ENCODE measurements around the gene ABCF3.

ABCF3 gene

GRCh38 chr3:184230603-184231528 is 44.9 kb downstream of the ABCF3 start:
- no peak for DNase-seq (ENCODE audit: low read depth)

GRCh38 chr3:184231671-184232070 is 45.7 kb downstream of the ABCF3 start:
- DNase-seq (ENCODE audit: low read depth) = no peak

GRCh38 chr3:184233127-184233843 is 47.3 kb downstream of the ABCF3 start:
- DNase-seq (ENCODE audit: low read depth) = no peak

- DNase-seq (ENCODE audit: low read depth) = no peak
These were observed 48.2 kb downstream of the ABCF3 start for GRCh38 chr3:184234224-184234623.

- no peak for DNase-seq (ENCODE audit: low read depth)
These were observed 48.8 kb downstream of the ABCF3 start for GRCh38 chr3:184234671-184235380.

- no peak for DNase-seq (ENCODE audit: low read depth)
These were observed 49.5 kb downstream of the ABCF3 start for GRCh38 chr3:184235381-184236032.

DNA sequence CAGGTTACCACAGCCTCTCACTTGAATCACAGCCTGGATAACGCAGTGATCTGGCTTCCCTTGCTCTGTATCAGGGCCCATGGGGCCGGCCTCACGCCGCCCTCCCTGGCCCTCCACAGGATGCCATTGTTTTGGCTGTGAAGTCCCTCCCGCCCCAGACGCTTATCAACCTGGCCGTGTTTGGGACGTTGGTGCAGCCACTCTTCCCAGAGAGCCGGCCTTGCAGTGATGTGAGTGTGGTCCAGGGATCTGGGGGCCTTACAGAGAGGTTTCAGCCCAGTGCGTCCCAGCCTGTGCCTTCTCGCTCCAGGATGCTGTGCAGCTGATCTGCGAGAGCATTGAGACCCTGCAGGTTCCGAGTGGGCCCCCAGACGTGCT is 50.0 kb downstream of the ABCF3 start:
- DNase-seq (ENCODE audit: low read depth) = no peak

DNA sequence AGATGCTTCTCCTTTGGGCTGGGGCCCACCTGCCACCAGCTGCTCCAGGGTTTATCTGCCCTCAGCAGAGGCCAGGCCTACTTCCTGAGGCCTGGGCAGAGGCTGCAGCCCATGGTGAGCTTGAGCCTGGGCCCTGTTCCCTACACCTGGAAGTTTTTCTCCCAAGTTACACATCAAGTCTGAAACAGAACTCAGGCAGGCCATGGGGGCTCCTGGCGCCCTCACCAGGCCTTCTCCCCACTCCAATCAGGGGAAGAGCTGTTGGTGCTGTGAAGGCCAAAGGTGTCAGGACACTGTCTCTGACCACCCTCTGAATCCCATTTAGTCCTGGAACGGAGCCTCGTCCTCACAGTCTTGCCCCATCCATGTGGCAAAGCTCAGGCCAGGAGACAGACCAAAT is 50.6 kb downstream of the ABCF3 start:
- DNase-seq (ENCODE audit: low read depth) = no peak

- DNase-seq (ENCODE audit: low read depth) = no peak
These were observed 51.2 kb downstream of the ABCF3 start for GRCh38 chr3:184237211-184237610.

GRCh38 chr3:184237807-184238206 is 51.8 kb downstream of the ABCF3 start:
- DNase-seq (ENCODE audit: low read depth) = no peak

- DNase-seq (ENCODE audit: low read depth) = no peak
These were observed 52.3 kb downstream of the ABCF3 start for GRCh38 chr3:184238246-184238818.

DNA sequence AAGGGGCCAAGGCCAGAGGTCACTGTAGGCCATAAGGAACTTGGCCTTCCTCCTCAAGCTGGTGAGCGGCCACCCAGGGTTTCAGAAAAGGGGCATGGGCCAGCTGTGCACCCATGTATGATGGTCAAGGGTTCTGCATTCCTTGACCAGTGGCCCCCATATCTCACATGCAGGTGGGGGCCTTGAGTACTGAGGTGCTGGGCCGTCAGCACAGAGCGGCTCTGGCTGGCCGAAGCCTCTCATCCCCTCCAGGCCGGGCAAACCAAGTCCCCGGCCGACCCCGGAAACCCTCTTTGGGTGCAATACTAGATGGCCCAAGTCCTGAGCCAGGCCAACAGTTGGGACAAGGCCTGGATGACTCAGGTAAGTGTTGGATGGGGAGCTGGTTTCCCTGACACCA is 53.2 kb downstream of the ABCF3 start:
- no peak for DNase-seq (ENCODE audit: low read depth)

DNA sequence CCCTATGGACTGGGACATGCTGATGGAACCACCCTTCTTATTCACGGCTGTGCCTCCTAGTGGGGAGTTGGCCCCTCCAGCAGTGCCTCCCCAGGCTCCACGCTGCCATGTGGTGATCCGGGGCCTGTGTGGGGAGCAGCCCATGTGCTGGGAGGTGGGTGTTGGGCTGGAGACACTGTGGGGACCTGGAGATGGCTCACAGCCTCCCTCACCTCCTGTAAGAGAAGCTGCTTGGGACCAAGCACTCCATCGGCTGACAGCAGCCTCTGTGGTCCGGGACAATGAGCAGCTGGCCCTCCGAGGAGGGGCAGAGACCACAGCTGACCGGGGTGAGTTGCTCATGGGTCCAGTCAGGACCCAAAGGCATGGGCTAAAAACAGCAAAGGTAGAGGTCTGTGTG is 53.7 kb downstream of the ABCF3 start:
- no peak for DNase-seq (ENCODE audit: low read depth)

DNA sequence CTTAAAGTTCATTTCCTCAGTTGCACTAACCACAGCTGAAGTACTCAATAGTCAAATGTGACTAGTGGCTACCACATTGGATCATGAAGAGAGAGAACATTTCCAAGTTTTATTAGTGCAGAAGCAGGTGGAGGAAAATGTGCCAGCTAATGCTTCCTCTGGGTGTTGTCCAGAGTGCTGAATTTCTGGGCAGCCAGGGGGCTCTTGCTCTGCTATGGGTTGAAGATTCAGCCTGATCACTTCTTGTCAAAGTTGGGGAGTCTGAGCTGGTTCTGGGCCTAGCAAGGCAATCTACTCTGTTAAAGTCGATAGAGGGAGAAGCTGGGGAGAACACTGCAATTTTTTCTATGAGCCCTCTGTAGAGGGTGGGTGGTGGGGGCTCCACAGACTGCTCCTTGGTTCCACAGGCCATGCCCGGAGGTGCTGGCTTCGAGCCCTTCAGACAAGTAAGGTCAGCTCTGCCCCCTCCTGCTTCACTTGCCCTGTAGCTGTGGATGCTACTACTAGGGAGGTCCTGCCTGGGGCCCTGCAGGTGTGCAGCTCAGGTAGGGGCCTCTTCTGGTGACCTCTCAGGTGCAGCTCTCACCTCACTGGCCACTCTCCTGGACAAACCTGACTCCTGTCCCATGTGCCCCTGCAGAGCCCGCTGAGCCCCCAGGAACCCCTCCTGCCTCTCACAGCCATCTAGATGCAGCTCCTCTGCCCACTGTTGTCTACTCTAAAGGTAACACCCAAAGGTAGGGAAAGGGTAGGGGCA is 54.6 kb downstream of the ABCF3 start:
- no peak for DNase-seq (ENCODE audit: low read depth)

GRCh38 chr3:184241141-184241446 is 55.1 kb downstream of the ABCF3 start:
- no peak for DNase-seq (ENCODE audit: low read depth)

- DNase-seq (ENCODE audit: low read depth) = no peak
These were observed 55.7 kb downstream of the ABCF3 start for GRCh38 chr3:184241447-184242296.

- no peak for DNase-seq (ENCODE audit: low read depth)
These were observed 56.3 kb downstream of the ABCF3 start for GRCh38 chr3:184242297-184242685.

Measured in stimulated activated CD8-positive, alpha-beta memory T cell treated with anti-CD3 and anti-CD28 coated beads, Interleukin-4, amount 100 ng/mL, for 24 hours (primary cell).